Astrocyte (in vitro differentiated cells and primary cell): ENCODE measurements around the gene SEMA3B. TPM values are rescaled to one million over a fixed set of nuclear protein-coding genes. Genes with fewer than 3 reads are reported as not detected.
"Not testable (repeated sequence)": the region's sequence is repeated elsewhere in the genome, so short reads cannot be mapped to it uniquely, and the experiment has no call there.

Source experiments
- DNase-seq: peaks from one replicate; pipeline ENCODE4 v3.0.0-alpha.2; 2010; ENCODE audit warnings: low read depth
- FAIRE-seq: peaks from 2 replicates; lab custom pipeline; 2011; peaks lifted over from hg19 to GRCh38; lab: Jason Lieb, UNC
- H2AFZ ChIP-seq: 2 replicates; pipeline ENCODE4 v1.6.0; 2012; ENCODE audit warnings: low read depth, low read length, inconsistent platforms
- H3K27ac ChIP-seq: 2 replicates; pipeline ENCODE4 v1.5.1; 2011; ENCODE audit warnings: low read depth, low read length, inconsistent platforms
- H3K27me3 ChIP-seq: 2 replicates; pipeline ENCODE4 v1.6.0; 2011; ENCODE audit warnings: low read length, inconsistent platforms; ENCODE audit not compliant: insufficient read depth
- H3K36me3 ChIP-seq: 2 replicates; pipeline ENCODE4 v1.5.1; 2011; ENCODE audit warnings: low read length, inconsistent platforms; ENCODE audit not compliant: insufficient read depth
- H3K4me1 ChIP-seq: 2 replicates; pipeline ENCODE4 v1.5.1; 2011; ENCODE audit warnings: low read length, inconsistent platforms; ENCODE audit not compliant: insufficient read depth
- H3K4me2 ChIP-seq: 2 replicates; pipeline ENCODE4 v1.6.0; 2012; ENCODE audit warnings: low read length, inconsistent platforms
- H3K4me3 ChIP-seq: 2 replicates; pipeline ENCODE4 v1.5.1; 2011; ENCODE audit warnings: low read depth, mild to moderate bottlenecking, low read length, inconsistent platforms; ENCODE audit not compliant: insufficient read depth
- H3K79me2 ChIP-seq: 2 replicates; pipeline ENCODE4 v1.6.0; 2012; ENCODE audit warnings: mild to moderate bottlenecking, low read length, inconsistent platforms; ENCODE audit not compliant: insufficient read depth
- H3K9ac ChIP-seq: 2 replicates; pipeline ENCODE4 v1.6.0; 2012; ENCODE audit warnings: mild to moderate bottlenecking, low read length, inconsistent platforms
- H3K9me3 ChIP-seq: 2 replicates; pipeline ENCODE4 v1.5.1; 2012; ENCODE audit warnings: low read depth, mild to moderate bottlenecking, low read length, inconsistent platforms; ENCODE audit not compliant: insufficient read depth
- H4K20me1 ChIP-seq: 2 replicates; pipeline ENCODE4 v1.6.0; 2012; ENCODE audit warnings: low read length, inconsistent platforms; ENCODE audit not compliant: insufficient read depth
- H3K27ac Mint-ChIP-seq: one replicate; pipeline ENCODE4 v1.8.0; 2021; ENCODE audit warnings: mild to moderate bottlenecking, mixed read lengths; ENCODE audit not compliant: unreplicated experiment
- H3K27me3 Mint-ChIP-seq: one replicate; pipeline ENCODE4 v1.8.0; 2021; ENCODE audit warnings: low read depth, mixed read lengths; ENCODE audit not compliant: unreplicated experiment
- H3K36me3 Mint-ChIP-seq: one replicate; pipeline ENCODE4 v1.8.0; 2021; ENCODE audit warnings: low read depth, mixed read lengths; ENCODE audit not compliant: unreplicated experiment
- H3K4me1 Mint-ChIP-seq: one replicate; pipeline ENCODE4 v1.8.0; 2021; ENCODE audit warnings: low read depth, mixed read lengths; ENCODE audit not compliant: unreplicated experiment
- H3K4me3 Mint-ChIP-seq: one replicate; pipeline ENCODE4 v1.8.0; 2021; ENCODE audit warnings: mild to moderate bottlenecking, moderate library complexity, mixed read lengths; ENCODE audit not compliant: unreplicated experiment
- H3K9me3 Mint-ChIP-seq: one replicate; pipeline ENCODE4 v1.8.0; 2021; ENCODE audit warnings: mild to moderate bottlenecking, mixed read lengths; ENCODE audit not compliant: unreplicated experiment
- CTCF ChIP-seq: IDR thresholded peaks from 2 replicates; pipeline ENCODE4 v1.5.1; 2011; ENCODE audit warnings: low read depth, mild to moderate bottlenecking, inconsistent platforms, low read length, moderate library complexity; ENCODE audit not compliant: insufficient read depth
- EZH2 ChIP-seq: IDR thresholded peaks from 2 replicates; pipeline ENCODE4 v1.6.1; 2012; ENCODE audit warnings: mild to moderate bottlenecking, low read length, inconsistent platforms; ENCODE audit not compliant: insufficient read depth
- total RNA-seq: library from RNA; stranded (reverse); gene quantifications from 2 replicates; pipeline ENCODE4 v1.2.1, GENCODE V29; 2021

SEMA3B gene
- total RNA-seq, 1 donor from 2014 or later: 5.9 TPM

GRCh38 chr3:50304601-50305000 lies 35.7 kb downstream of the SEMA3B start:
- Mint-ChIP-seq H3K36me3 (peaks cover 6% of the 10 kb centered on the region), H3K4me1 (peaks cover 8% of the 10 kb centered on the region), H3K27me3 (no peaks in the 10 kb centered on the region), H3K9me3 (no peaks in the 10 kb centered on the region), H3K27ac (no peak overlapping the region), H3K4me3 (no peak overlapping the region)
- no peak for DNase-seq
- H4K20me1 ChIP-seq: no peaks in the 10 kb centered on the region
- no peak for FAIRE-seq
- no peak overlapping the region for H2AFZ ChIP-seq
- peaks cover 2% of the 10 kb centered on the region for H3K9me3 ChIP-seq
- no peak overlapping the region for H3K4me3 ChIP-seq
- no peak overlapping the region for H3K9ac ChIP-seq
- H3K4me2 ChIP-seq: no peak overlapping the region
- TF ChIP-seq CTCF (no peak), EZH2 (no peak)
- H3K27me3 ChIP-seq: no peaks in the 10 kb centered on the region
- H3K36me3 ChIP-seq: no peaks in the 10 kb centered on the region
- H3K79me2 ChIP-seq: no peaks in the 10 kb centered on the region
- peaks cover 8% of the 10 kb centered on the region for H3K4me1 ChIP-seq
- no peak overlapping the region for H3K27ac ChIP-seq

- H3K36me3 ChIP-seq, H3K27ac ChIP-seq, H3K4me3 Mint-ChIP-seq, H3K27me3 ChIP-seq, H3K4me1 Mint-ChIP-seq, H3K27me3 Mint-ChIP-seq, H2AFZ ChIP-seq, DNase-seq, H3K27ac Mint-ChIP-seq, H3K79me2 ChIP-seq, H3K4me3 ChIP-seq, H3K9me3 ChIP-seq, H3K4me1 ChIP-seq, FAIRE-seq, H3K9ac ChIP-seq, H3K9me3 Mint-ChIP-seq, H3K4me2 ChIP-seq: not testable (repeated sequence)
- H3K36me3 Mint-ChIP-seq: peaks cover 14% of the 10 kb centered on the region
- H4K20me1 ChIP-seq: peaks cover 22% of the 10 kb centered on the region
Observed at GRCh38 chr3:50312041-50312440, 43.1 kb downstream of the SEMA3B start.

- peaks cover 8% of the 10 kb centered on the region for H3K36me3 ChIP-seq
Observed at GRCh38 chr3:50314342-50314741, 45.4 kb downstream of the SEMA3B start.

More at GRCh38 chr3:50314342-50314741, 45.4 kb downstream of the SEMA3B start:
- peaks cover 21% of the 10 kb centered on the region for H3K36me3 Mint-ChIP-seq
- H3K27me3 Mint-ChIP-seq: no peaks in the 10 kb centered on the region
- Histone ChIP-seq H3K4me1 (peaks cover 14% of the 10 kb centered on the region), H4K20me1 (peaks cover 43% of the 10 kb centered on the region), H2AFZ (no peak overlapping the region), H3K27me3 (no peaks in the 10 kb centered on the region), H3K27ac (no peak overlapping the region), H3K9ac (no peak overlapping the region), H3K4me2 (no peak overlapping the region), H3K4me3 (no peak overlapping the region), H3K9me3 (no peaks in the 10 kb centered on the region), H3K79me2 (peaks cover 22% of the 10 kb centered on the region)
- DNase-seq: no peak
- no peak for TF ChIP-seq CTCF
- TF ChIP-seq EZH2: no peak
- peaks cover 8% of the 10 kb centered on the region for H3K4me1 Mint-ChIP-seq
- no peak overlapping the region for H3K4me3 Mint-ChIP-seq
- no peak for FAIRE-seq
- H3K9me3 Mint-ChIP-seq: peaks cover 1% of the 10 kb centered on the region
- no peak overlapping the region for H3K27ac Mint-ChIP-seq
